ENCODE data around the gene GLTPD2.

Gene GLTPD2

DNA sequence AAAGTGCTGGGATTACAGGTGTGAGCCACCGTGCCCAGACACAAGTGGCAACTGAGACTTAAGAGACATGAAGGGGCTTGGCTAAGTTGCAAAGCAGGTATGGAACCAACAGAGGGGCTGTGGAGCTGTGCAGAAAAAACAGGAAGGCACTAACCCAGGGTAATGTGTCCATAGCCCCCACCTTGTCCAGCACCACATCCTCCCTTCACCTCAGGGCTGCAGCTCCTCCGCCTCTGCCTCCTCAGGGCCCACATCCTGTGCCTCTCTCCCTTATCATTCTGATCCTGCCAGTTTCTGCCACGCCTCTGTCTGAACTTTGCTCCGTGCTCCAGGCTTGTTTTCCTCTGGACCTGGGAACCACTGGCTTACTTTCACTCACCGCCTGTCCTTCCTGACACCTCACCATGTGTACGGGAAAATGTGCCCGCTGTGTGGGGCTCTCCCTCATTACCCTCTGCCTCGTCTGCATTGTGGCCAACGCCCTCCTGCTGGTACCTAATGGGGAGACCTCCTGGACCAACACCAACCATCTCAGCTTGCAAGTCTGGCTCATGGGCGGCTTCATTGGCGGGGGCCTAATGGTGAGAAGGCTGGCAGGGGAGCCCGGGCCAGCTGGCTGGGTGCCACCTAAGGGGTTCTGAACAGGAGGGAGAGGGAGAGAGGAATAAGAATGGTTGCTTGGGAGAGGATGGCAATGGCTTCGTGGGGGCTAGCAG is 17.1 kb upstream of the GLTPD2 start, which contains the start of gene TM4SF5:
TM4SF5 (plus strand) TSS at position 368 of the 716 bp plus-strand sequence; CDS start at position 405, 37 bp downstream.
- no peak for DNase-seq (ENCODE audit: low read depth)

DNA sequence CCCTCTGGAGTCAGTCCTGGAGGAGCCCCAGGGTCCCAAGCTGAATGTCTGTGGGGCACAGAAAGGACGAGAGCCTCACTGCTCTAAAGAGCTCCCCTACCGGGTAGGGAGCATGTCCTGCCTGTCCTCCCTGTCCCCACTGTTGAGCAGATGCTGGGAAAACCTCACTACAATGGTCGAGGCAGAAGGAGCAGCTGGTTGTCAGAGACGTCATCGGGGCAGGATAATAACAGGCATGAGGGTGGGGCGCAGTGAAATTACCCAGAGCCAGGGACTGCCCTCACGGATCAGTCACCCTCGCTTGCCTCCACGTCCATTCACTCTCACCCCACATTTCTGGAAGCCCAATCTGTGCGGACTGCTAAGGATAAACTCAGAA is 16.5 kb upstream of the GLTPD2 start:
- DNase-seq (ENCODE audit: low read depth), result no peak

DNA sequence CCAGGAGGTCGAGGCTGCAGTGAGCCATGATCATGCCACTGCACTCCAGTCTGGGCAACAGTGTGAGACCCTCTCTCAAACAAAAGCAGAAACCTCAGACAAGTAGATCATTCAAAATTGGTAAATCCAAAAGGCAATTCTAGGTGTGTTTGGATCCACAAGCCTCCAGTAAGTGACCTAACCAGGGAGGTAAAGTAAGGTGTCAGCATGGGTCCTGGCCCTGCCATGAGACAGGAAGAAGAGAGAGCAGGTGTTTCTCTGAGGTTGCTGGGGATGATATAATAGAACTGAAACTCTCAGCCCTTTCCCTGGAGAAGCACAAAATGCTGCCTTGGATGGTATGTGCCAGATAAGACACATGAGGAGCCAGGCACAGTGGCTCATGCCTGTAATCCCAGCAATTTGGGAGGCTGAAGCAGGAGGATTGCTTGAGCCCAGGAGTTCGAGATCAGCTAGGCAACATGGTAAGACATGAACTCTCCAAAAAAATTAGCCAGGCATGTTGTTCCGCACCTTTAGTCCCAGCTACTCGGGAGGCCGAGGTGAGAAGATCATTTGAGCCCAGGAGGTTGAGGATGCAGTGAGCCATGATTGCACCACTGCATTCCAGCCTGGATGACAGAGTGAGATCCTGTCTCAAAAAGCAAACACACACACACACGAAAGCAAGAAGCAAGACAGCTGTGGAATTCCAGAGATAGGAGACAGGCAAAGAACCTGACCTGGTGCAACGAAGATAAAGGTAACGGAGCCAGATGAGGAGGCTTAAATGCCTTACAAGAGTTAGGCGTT is 10.6 kb upstream of the GLTPD2 start:
- no peak for DNase-seq (ENCODE audit: low read depth)

DNA sequence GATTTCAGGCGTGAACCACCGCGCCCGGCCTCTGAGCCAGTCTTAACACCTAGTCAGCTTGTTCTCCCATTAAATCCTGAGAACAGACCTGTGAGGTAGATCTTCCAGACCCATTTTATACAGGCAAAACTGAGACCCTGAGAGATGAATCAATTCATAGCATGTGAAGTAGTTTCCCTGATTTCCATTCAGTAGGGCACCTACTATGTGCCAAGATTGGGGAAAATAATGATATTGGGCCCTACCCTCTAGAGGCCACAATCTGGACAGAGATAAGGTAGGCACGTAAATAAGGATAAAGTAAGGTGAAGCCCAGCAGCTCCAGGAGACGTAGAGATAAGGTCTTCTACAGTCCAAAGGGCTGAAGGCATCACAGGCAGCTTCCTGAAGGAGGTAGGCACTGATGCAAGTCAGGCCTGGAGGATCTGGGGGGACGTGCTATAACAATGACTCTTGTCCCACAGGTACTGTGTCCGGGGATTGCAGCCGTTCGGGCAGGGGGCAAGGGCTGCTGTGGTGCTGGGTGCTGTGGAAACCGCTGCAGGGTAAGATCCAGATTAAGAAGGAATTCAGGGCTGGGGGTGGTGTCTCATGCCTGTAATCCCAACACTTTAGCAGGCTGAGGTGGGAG is 8.3 kb upstream of the GLTPD2 start:
- DNase-seq (ENCODE audit: low read depth), result no peak

DNA sequence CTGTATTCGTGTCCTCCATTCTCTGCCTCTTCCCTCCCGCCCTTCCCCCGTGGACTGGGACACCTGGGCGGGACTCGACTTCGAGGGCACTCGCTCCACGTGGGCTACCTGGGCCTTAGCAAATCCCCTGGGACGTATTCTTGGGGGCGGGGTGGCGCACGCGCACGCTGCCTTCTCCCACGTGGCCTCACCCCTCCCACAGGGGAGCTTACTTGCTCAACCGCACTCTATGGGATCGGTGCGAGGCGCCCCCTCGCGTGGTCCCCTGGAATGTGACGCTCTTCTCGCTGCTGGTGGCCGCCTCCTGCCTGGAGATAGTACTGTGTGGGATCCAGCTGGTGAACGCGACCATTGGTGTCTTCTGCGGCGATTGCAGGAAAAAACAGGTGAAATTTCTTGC is 6.1 kb upstream of the GLTPD2 start:
- no peak for DNase-seq (ENCODE audit: low read depth)

DNA sequence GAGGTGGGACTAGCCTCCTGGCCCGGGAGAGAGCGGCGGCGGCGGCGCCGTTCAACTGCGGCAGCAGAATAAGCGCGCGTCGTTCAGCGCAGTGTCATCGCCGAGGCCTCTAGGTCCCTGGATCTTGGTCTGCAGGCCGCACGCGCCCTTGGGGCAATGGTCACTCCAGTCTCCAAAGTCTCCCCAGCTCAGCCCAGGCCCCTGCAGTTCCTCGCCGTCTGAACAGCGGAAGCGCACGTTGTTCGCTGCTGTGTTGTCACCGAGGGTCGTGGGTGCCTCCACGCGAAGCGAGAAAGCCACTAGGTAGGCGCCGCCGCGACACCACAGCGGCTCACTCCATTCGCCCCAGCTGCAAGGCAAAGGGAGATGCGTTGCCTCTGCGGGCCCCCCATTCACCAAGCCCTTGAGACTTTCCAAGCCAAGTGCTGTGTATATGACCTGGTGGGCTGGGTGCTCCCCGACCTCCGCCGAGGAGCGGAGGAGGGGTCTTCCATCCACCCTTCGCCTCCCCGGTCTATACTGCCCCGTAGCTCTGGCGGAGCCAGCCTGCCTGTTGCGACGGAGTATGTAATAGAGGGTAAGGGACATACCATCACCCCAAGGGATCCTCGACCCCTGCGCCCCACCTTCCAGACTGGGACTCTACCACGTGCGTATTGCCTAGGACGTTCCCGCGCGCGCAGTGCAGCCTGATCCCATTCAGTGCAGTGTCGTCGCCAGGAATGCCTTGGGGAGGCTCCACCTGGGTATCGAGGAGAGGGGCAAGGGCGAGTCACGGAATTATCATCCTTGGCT is 3.3 kb upstream of the GLTPD2 start:
- no peak for DNase-seq (ENCODE audit: low read depth)

DNA sequence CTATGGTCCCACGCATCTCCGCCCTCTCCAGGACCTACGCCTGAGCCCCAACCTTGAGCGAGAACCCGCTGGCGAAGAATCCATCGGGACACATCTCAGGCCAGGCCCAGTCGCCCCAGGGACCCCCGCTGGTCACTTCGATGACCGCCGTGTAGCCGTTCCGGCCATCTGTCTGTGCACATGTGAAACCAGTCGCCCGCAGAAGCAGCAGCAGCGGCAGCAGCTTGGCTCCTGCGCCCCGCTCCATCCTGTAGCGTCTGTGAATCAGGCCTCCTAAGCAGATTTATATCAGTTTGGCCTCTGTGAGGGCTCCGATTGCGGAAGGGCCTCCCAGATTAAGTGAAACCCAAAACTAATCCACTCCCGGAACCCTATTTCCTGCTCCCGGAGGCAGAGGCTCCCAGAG is 2.7 kb upstream of the GLTPD2 start, which contains the start of gene VMO1:
VMO1 (minus strand) TSS at position 259 of the 406 bp plus-strand sequence; CDS start at position 247, 12 bp downstream.
- no peak for DNase-seq (ENCODE audit: low read depth)

DNA sequence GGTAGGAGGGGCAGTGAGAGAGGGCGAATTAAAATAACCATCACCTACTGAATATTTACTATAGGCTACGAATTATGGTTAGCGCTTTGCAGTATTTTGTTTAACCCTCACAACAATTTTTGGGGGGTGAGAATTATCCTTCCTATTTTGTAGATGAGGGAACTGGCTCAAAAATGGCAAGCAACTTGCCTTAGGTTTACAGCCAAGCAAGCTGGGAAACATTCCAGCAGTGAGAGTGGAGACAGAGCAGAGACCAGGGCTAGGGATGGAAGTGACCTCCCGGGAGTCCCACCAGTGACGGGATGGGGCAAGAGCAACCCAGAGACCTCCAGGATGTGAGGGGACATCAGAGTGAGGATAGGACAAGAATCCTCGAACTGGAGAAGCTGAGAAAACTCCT is 2.2 kb upstream of the GLTPD2 start:
- DNase-seq (ENCODE audit: low read depth), result no peak

DNA sequence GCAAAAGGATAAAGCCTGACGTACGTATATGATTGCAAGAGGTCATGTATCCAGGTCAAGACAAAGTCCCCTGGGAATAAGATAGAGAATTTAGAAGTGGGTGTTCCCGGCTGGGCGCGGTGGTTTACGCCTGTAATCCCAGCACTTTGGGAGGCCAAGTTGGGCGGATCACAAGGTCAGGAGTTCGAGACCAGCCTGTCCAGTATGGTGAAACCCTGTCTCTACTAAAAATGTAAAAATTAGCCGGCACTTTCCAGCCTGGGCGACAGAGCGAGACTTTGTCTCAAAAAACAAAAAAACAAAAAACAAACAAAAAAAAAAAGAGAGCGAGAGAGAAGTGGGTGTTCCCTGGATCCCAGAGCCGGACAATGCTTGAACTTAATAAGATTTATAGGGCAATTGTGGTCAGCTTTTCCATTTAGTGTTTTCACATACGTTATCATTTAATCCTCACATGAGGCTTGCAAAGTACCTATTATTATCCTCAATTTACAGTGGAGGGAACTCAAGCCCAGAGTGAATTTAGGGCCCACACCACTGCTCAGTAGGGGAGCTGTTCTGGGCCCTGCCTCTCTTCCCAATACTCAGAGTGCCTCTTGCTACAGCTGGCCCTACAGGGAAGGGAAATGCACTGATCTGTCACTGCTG is 481 bp upstream of the GLTPD2 start:
- peak; percentile 30 for DNase-seq (ENCODE audit: low read depth)

DNA sequence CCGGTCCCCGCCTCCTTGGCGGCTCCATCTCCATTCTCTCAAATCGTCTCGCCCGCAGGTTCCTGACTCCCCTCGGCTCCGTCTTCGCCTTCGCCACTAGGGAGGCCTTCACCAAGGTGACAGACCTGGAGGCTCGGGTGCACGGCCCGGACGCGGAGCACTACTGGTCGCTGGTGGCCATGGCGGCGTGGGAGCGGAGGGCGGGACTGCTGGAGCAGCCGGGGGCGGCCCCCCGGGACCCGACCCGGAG is 862 bp downstream of the GLTPD2 start:
- no peak for DNase-seq (ENCODE audit: low read depth)

DNA sequence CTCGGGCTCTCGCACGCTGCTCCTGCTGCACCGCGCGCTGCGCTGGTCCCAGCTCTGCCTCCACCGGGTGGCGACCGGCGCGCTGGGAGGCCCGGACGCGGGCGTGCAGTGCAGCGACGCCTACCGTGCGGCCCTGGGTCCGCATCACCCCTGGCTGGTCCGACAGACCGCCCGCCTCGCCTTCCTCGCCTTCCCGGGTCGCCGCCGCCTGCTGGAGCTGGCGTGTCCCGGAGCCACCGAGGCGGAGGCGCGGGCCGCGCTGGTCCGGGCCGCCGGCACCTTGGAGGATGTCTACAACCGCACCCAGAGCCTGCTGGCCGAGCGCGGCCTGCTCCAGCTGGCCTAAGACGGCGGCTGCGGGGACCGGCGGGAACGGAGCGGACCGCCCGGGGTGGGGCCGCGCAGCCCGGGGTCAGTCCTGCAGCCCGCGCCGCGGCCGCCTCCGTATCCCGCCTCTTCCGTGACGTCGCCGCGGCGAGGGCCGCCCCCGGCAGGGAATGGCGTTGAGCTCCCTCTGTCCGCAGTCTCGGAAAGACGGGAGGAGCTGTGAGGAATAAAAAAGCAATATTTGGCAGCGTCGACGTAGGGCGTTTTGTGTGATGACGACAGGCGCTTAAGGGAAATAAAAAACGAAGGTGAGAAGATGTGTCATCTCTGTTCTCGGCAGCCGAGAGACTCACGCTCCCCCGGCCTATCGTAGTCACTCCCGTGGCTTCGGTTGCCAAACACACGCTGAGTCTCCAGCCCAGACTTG is 1.4 kb downstream of the GLTPD2 start:
- DNase-seq (ENCODE audit: low read depth), result peak; percentile 74

DNA sequence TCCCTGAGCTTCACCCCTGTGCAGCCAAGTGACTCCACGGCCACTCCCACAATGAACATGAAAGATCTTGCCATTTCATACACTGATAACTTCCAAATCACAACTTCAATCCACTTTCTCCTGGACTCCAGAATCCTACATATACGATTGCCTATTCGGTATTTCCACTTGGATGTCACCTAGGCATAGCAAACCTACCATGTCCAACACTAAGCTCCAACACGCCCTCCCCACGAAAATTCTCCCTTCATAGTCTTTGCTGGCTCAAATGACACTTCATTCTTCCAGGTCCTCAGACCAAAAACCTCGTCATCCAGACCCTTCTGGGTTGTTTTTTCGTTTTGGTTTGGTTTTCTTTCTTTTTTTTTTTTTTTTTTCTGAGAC is 1.9 kb downstream of the GLTPD2 start:
- no peak for DNase-seq (ENCODE audit: low read depth)

DNA sequence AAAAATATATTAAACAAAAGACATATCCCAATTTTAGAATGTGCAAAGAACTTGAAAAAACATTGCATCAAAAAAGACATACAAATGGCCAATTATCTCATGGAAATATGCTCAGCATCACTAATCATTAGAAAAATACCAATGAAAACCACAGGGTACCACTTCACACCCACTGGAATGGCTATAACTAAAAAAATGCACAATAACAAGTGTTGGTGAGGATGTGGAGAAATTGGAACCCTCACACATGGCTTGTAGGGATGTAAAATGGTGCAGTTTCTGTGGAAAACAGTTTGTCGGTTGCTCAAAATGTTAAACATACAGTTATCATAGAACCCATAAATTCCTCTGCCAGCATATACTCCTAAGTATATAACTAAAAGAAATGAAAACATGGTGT is 6.4 kb downstream of the GLTPD2 start:
- DNase-seq (ENCODE audit: low read depth), result no peak

DNA sequence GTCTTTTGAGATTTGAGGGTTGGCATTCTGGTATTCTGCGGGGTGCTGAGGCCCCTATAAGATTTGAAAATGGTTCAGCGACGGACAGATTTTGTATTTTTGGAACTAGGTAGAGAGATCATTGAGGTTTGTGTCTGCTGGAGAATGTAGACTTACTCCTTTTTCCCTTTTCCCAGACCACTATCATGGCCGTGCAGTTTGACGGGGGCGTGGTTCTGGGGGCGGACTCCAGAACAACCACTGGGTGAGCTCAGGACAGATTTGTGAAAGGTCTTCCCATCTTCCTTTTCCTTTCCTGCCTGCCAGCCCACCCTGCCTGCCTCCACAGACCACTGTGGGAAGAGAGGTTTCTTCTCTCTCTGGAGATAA is 7.8 kb downstream of the GLTPD2 start:
- DNase-seq (ENCODE audit: low read depth), result no peak

DNA sequence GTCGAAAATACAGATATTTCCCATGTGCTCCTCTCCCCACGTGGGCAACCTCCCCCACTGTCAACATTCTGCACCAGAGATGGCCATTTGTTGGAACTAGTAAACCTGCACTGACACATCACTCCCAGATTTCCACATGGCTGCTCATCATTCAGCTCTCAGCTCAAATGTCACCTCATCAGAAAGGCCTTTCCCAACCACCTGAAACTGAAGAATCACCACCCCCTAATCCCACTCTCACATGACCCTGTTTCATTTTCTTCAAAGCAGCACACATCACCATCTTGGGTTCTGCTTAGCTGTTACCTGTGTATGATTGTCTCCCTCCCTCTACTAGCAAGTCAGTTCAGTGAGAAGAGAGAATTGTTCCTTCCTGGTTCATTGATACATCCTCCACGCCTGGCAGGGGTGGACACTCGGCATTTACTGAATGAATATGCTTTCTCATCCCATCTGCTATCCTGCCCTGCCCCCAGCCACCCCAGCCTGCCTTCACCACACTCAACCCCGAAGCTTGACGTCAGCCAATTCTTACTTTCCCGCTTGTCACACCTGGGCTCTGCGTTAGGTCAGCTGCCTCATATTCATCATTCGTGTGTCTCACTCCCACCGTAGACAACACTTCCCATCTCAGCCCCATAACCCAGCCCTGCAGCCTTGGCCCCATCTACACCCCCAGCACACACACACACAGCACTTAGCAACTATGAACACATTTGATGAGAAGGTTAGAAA is 11.9 kb downstream of the GLTPD2 start:
- DNase-seq (ENCODE audit: low read depth), result no peak

DNA sequence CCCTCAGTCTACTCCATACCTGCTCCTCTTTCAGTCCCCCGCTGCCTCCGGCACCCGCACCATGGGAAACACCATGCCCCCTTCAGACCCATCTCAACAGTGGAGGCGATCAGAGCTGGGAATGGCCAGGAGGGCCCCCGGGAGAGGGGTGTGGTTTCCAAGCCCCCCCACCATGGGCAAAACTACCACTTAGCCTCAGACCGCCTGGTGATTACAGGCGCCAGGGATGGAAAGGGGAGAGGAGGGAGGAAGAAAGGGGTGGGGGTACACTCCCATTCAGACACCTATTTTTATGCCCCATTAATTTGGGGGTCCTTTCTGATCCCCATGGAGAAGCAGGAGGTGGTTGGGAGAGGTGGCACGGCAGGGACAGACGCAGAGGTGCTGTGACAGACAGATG is 13.5 kb downstream of the GLTPD2 start, which contains the start of gene C17orf114:
C17orf114 (minus strand) TSS at position 101 of the 400 bp plus-strand sequence.
- no peak for DNase-seq (ENCODE audit: low read depth)

DNA sequence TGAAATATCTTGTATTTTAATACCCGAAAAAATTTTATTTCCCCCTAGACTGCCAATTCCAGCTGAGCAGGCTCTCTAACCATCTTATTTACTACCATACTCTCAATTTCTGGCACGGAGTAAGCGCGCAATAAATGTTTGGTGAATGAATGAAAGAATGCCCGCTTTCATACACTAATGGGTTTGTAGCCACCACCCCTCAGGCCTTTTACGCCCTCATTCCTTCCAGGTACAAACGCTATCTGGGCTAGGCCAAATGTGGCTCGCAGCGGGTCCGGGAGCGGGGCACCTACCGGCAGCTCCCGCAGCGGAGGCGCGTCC is 17.7 kb downstream of the GLTPD2 start:
- no peak for DNase-seq (ENCODE audit: low read depth)

DNA sequence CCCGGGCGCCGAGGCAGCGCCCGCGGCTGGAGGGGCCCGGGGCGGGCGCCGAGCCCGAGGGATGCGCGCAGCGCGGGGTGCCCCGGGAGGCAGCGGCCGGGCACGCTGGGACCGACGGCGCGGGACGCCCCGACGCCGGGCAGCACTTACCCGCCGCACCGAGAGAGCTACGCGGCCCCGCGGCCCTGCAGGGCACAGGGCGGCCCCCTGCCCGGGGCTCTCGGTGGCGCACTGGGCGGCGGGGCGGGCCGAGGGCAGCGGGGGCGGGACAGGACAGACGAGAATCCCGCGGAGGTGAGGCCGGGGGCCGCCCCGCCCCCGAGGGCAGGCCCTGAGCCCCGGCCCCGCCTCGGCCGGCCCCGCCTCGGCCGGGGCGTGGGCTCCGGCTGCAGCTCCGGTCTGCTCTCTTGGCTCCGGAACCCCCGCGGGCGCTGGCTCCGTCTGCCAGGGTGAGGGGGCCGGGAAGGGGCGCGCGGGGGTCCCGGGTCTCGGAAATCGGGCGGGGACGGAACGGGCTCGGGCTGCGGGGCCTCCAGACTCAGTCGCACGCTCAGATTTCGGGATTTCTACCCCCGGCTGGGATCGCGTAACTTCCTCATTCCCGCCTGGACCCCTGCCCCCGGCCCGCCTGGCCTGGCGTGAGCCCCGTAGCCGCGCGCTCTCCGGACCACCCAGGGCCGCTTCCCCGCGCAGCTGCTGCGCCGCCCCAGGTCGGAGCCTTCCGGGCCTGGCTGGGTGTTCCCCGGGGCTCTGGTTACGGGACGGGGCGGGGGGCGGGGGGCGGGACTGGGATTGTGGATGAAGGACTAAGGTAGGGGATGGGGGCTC is 18.2 kb downstream of the GLTPD2 start, which contains the start of gene PLD2:
PLD2 (plus strand) TSS at position 376 of the 828 bp plus-strand sequence. CDS start 621 bp downstream, outside the sequence.
- DNase-seq (ENCODE audit: low read depth), result peak; percentile 47

DNA sequence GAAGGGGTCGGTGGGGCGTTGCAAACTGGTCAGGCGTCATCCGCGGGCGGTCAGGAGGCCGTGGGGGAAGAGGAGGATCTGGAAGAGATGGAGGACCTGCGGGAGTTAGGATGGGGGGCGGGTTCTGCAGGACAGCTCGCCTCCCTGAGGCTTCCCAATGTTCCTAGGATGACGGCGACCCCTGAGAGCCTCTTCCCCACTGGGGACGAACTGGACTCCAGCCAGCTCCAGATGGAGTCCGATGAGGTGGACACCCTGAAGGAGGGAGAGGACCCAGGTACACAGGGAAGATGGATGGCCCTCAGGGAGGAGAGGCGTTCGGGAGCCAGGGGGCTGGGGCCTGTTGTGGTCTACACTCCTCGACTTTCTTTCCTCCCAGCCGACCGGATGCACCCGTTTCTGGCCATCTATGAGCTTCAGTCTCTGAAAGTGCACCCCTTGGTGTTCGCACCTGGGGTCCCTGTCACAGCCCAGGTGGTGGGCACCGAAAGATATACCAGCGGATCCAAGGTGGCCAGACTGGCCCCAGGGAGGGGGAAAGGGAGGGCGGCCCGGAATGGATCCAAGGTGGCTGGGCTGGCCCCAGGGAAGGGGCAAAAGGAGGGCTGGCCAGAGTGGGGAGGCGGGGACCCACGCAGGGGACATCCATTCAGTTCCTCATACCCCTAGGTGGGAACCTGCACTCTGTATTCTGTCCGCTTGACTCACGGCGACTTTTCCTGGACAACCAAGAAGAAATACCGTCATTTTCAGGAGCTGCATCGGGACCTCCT is 19.0 kb downstream of the GLTPD2 start:
- DNase-seq (ENCODE audit: low read depth), result no peak

All from fibroblast of the conjunctiva (primary cell).